BLaER1 (cell line): ENCODE results near the gene OXA1L.

ENCODE experiments used
- H3K27ac ChIP-seq: shearing (Covaris generic); formaldehyde crosslinking; 2 replicates; pipeline ENCODE4 v1.8.1; 2022
- H3K27me3 ChIP-seq: shearing (Covaris generic); formaldehyde crosslinking; 2 replicates; pipeline ENCODE4 v1.8.1; 2022
- H3K36me3 ChIP-seq: shearing (Covaris generic); formaldehyde crosslinking; 2 replicates; pipeline ENCODE4 v1.8.1; 2022
- H3K4me1 ChIP-seq: shearing (Covaris generic); formaldehyde crosslinking; 2 replicates; pipeline ENCODE4 v1.8.1; 2022
- H3K4me2 ChIP-seq: shearing (Covaris generic); formaldehyde crosslinking; 2 replicates; pipeline ENCODE4 v1.8.1; 2022
- H3K4me3 ChIP-seq: shearing (Covaris generic); formaldehyde crosslinking; 2 replicates; pipeline ENCODE4 v1.8.1; 2022
- H3K9ac ChIP-seq: shearing (Covaris generic); formaldehyde crosslinking; 2 replicates; pipeline ENCODE4 v1.8.1; 2022
- H3K9me3 ChIP-seq: shearing (Covaris generic); formaldehyde crosslinking; 2 replicates; pipeline ENCODE4 v1.8.1; 2022
- H4K20me1 ChIP-seq: shearing (Covaris generic); formaldehyde crosslinking; 2 replicates; pipeline ENCODE4 v1.8.1; 2022
- Cebpa-rat ChIP-seq: shearing (Covaris generic); IDR thresholded peaks from 2 replicates; pipeline ENCODE4 v1.8.1; 2022

The OXA1L gene

GRCh38 chr14:22821193-22822015 lies 54.9 kb downstream of the OXA1L start:
- H3K9me3 ChIP-seq = no peaks in the 10 kb centered on the region
- no peaks in the 10 kb centered on the region for H4K20me1 ChIP-seq
- no peak overlapping the region for H3K9ac ChIP-seq
- no peak overlapping the region; the same call in 1 of the 2 replicates for H3K4me2 ChIP-seq
- H3K36me3 ChIP-seq = no peaks in the 10 kb centered on the region
- no peak overlapping the region for H3K4me3 ChIP-seq
- no peaks in the 10 kb centered on the region for H3K27me3 ChIP-seq
- H3K27ac ChIP-seq = peak overlapping the region; percentile 53
- TF ChIP-seq Cebpa-rat = no peak
- H3K4me1 ChIP-seq = peaks cover 77% of the 10 kb centered on the region

GRCh38 chr14:22822016-22822570 lies 55.6 kb downstream of the OXA1L start:
- Histone ChIP-seq H3K4me1 (peaks cover 77% of the 10 kb centered on the region), H4K20me1 (no peaks in the 10 kb centered on the region), H3K4me3 (0 out of 2 replicates have a peak overlapping the region, but pooled peaks have one; percentile 9), H3K4me2 (peak overlapping the region; percentile 81), H3K27me3 (no peaks in the 10 kb centered on the region), H3K9ac (no peak overlapping the region; the same call in 1 of the 2 replicates), H3K9me3 (no peaks in the 10 kb centered on the region), H3K27ac (peak overlapping the region; percentile 65), H3K36me3 (no peaks in the 10 kb centered on the region)
- TF ChIP-seq Cebpa-rat = no peak
